ENCODE measurements around the gene TGFBR2.

Gene TGFBR2

DNA sequence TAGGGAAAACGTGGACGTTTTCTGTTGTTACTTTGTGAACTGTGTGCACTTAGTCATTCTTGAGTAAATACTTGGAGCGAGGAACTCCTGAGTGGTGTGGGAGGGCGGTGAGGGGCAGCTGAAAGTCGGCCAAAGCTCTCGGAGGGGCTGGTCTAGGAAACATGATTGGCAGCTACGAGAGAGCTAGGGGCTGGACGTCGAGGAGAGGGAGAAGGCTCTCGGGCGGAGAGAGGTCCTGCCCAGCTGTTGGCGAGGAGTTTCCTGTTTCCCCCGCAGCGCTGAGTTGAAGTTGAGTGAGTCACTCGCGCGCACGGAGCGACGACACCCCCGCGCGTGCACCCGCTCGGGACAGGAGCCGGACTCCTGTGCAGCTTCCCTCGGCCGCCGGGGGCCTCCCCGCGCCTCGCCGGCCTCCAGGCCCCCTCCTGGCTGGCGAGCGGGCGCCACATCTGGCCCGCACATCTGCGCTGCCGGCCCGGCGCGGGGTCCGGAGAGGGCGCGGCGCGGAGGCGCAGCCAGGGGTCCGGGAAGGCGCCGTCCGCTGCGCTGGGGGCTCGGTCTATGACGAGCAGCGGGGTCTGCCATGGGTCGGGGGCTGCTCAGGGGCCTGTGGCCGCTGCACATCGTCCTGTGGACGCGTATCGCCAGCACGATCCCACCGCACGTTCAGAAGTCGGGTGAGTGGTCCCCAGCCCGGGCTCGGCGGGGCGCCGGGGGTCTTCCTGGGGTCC is at the start of gene TGFBR2:
TSS of gene TGFBR2 (plus strand) at position 301 of the 731 bp plus-strand sequence. CDS start at position 584, 283 bp downstream.
- DNase-seq (ENCODE audit: extremely low read depth in 1 of 2, low read depth in 1 of 2), result peak; percentile 66 to 72

DNA sequence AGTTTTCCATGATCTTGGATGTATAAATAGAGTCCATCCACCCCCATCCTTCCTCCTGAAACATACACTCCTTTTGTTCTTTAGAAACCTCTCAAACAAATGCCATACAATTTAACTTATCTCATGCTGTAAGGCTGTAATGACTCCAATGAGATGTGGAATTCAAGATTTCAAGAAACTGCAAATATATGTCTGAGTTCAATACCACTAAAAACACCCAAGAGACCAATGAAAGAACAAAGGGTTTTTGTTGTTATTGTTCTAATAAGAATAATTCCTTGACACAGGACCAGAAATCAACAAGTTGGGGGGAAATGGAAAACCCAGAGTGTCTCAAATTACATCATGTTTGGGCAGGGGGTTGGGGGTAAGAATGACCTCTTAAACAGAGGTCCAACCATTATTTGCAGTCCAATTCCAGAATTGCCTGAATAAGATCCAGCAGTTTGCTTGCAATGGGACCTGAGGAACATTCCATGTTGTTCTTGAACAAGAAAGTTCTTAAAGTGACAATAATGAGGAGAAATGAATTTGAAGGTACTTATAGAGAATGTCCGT is 48.6 kb upstream of the TGFBR2 start:
- DNase-seq (ENCODE audit: extremely low read depth in 1 of 2, low read depth in 1 of 2), result no peak

DNA sequence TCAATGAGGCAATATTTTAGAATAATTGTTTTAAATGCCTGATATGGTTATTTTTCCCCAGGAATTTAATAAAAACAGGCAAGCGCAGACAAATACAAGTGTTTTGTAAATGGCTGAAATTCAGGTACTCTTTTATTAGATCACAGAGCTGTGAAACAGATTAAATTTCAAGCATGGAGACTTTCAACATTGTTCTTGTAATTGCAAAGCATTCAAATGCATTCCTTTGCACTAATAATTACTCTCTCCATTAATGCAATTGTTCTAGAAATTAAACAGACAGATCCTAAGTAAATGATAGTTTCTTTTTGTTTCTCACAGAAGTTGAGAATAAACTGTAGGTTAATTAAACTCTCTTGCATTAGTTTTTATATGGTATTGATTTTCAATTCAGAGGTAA is 42.4 kb upstream of the TGFBR2 start:
- DNase-seq (ENCODE audit: extremely low read depth in 1 of 2, low read depth in 1 of 2), result no peak

DNA sequence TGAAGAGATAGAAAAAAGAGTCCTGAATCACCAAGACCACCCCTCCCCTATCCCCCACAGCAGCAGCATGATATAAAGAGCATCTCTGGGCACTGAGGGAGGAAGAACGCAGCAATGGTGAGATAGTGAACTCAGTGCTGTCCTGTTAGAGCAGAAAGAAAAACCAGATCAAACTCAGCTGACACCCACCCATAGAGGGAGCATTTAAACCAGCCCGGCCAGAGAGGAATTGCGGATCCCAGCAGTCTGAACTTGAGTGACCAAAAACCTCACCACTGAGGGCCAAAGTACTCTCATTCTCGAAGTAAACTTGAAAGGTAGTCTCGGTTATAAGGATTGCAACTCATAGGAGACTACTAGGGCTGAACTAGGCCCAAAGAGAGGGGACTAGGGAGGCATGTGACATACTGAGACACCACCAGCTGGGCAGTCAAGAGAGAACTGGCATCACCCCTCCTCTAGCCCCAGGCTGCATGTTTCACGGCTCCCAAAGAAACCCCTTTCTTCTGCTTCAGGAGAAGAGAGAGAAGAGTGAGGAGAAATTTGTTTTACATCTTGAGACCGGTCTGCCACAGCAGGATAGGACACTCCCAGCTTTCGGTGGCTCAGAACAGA is 39.2 kb upstream of the TGFBR2 start:
- no peak for DNase-seq (ENCODE audit: extremely low read depth in 1 of 2, low read depth in 1 of 2)

DNA sequence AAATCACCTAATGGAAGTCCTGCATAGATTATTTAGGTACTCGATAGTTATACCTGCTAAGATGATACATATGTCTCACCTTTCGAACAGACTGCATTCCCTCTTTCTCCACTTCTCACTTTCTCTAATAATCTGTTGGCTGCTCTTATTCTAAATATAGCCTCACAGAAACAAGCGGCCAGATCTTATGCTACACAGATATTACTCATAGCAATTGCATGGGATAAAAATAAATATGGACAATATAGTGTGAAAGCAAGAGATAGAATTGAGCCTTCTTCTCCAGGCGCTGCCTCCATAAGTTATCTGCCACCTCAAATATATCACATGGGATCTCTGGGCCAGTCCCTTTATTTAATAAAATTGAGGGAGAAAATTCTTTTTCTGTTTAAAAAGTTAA is 29.5 kb upstream of the TGFBR2 start:
- DNase-seq (ENCODE audit: extremely low read depth in 1 of 2, low read depth in 1 of 2), result no peak

DNA sequence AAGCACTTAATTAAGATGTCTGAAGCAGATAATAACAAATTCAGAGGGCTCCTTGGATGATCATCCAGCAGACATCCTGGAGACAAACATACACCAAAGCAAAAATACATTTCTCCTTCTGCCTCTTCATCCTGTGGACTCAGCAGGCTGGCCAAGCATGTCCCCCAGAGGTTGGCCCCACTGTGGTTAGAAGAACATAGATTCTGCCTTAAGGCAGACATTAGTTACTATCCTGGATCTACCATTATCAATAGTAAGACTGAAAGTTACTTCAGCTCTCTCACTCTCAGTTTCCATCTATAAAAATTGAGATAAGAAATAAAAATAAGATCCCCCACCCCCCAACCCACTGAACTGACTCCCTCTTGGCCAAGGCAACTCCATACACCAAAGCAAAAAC is 28.6 kb upstream of the TGFBR2 start:
- no peak for DNase-seq (ENCODE audit: extremely low read depth in 1 of 2, low read depth in 1 of 2)

GRCh38 chr3:30578479-30578878 is 27.9 kb upstream of the TGFBR2 start:
- DNase-seq (ENCODE audit: extremely low read depth in 1 of 2, low read depth in 1 of 2), result no peak

GRCh38 chr3:30578986-30579579 is 27.3 kb upstream of the TGFBR2 start:
- no peak for DNase-seq (ENCODE audit: extremely low read depth in 1 of 2, low read depth in 1 of 2)

DNA sequence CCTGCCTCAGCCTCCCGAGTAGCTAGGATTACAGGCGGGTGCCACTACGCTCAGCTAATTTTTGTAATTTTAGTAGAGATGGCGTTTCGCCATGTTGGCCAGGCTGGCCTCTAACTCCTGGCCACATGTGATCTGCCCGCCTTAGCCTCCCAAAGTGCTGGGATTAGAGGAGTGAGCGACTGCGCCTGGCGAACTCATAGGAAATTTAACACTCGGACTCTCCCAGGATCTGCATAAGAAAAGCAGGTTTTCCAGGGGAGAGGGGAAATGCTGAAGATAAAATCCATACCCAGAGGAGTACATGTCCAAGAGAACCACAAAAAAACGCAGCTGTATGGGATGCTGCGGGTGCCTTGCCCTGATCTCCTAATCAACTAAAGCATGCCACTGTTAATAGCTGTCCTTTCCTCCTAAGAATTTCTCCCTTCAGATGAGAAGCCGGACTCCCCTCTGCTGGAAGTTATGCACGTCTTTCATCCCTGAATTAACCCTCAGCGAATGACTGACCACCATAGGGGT is 25.3 kb upstream of the TGFBR2 start:
- DNase-seq (ENCODE audit: extremely low read depth in 1 of 2, low read depth in 1 of 2), result no peak

GRCh38 chr3:30581982-30582381 is 24.4 kb upstream of the TGFBR2 start:
- DNase-seq (ENCODE audit: extremely low read depth in 1 of 2, low read depth in 1 of 2), result no peak

GRCh38 chr3:30583973-30584372 is 22.4 kb upstream of the TGFBR2 start:
- no peak for DNase-seq (ENCODE audit: extremely low read depth in 1 of 2, low read depth in 1 of 2)

DNA sequence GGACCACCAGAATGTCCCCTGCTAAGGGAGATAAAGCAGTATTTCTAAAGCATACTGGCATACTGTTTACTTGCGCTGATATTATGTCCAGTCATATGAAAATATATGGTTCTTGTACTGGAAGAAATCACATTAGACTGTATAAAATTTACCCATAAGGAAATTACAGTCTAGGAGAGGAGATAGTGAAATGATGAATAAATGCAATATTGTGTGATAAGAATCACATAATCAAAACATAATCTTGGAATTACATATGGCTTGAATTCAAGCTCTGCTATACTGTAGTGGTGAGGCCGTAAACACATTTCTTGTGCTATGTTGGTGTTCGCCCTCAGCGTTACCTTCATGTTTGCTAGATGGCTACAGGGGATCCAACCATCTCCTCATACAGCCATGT is 20.7 kb upstream of the TGFBR2 start:
- DNase-seq (ENCODE audit: extremely low read depth in 1 of 2, low read depth in 1 of 2), result no peak

GRCh38 chr3:30586096-30586805 is 20.1 kb upstream of the TGFBR2 start:
- DNase-seq (ENCODE audit: extremely low read depth in 1 of 2, low read depth in 1 of 2), result no peak

DNA sequence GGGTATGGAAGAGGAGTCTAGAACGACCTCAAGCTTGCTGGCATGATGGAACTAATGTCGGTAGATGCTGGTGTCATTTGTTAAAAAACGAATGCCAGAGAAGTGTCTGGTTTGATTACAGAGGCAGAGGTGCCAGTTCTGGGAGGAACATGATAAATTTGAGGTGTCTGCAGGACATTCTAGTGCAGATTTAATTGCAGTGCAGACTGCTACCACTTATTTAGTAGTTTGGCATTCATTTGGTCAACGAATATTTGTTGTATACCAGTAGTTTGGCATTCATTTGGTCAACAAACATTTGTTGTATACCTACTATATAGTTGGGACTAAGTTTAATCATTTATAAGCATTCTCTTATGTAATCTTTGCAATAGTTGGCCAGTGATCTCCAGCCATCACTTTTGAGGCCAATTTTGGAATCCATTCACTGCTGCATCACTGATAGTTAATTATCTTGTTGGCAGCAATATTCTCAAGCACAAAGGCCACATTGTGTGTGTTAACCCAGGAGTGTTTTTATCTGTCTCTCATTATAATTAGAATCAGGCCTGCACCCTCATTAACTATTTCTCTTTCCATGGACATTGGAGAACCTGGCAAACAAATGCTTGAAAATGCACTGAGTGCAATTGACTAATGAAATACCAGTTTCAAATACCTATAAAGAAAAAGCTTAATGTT is 19.5 kb upstream of the TGFBR2 start:
- no peak for DNase-seq (ENCODE audit: extremely low read depth in 1 of 2, low read depth in 1 of 2)

DNA sequence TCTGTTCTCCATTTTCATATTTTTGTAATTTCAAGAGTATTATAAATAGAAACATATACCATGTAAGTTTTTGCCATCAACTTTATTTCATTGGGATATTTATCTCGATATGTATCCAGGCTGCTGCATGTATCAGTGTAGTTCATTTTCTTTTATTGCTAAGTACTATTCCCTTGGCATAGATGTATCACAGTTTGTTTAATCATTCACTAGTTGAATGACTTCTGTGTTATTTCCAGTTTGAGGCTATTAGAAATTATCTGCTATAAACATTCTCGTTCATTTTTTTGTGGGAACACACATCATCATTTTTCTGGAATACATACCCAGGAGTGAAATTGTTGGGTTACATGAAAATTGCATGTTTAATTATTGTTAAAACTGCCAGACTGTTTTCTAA is 18.5 kb upstream of the TGFBR2 start:
- no peak for DNase-seq (ENCODE audit: extremely low read depth in 1 of 2, low read depth in 1 of 2)

DNA sequence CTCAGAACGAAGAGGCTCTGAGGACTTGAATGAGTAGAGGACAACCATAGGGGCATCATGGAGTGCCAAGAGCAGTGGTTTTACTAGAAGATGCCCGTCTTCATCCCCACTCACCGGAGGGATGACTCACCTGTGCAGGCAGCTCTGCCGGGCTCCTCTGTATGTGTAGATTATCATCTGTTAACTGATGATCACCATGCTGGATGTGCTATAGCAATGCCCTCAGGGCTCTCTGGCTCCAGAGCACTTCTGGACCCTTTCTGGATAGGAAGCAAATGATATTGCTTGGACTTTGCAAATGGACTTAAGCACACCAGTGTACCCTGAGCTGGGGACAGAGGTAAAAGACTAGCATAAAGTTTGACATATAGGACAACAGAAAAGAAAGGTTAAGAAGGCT is 10.2 kb upstream of the TGFBR2 start:
- no peak for DNase-seq (ENCODE audit: extremely low read depth in 1 of 2, low read depth in 1 of 2)

- no peak for DNase-seq (ENCODE audit: extremely low read depth in 1 of 2, low read depth in 1 of 2)
These were observed 9.2 kb upstream of the TGFBR2 start for GRCh38 chr3:30597131-30597768.

- DNase-seq (ENCODE audit: extremely low read depth in 1 of 2, low read depth in 1 of 2), result no peak
These were observed 8.6 kb upstream of the TGFBR2 start for GRCh38 chr3:30597769-30598134.

- no peak for DNase-seq (ENCODE audit: extremely low read depth in 1 of 2, low read depth in 1 of 2)
These were observed 7.5 kb upstream of the TGFBR2 start for GRCh38 chr3:30598668-30599545.

Data from activated CD8-positive, alpha-beta memory T cell treated with anti-CD3 and anti-CD28 coated beads for 1 hour (primary cell).